WTC11 (cell line): Measurements from ENCODE around the gene MYO19.
"Not testable (repeated sequence)": the region's sequence is repeated elsewhere in the genome, so short reads cannot be mapped to it uniquely, and the experiment has no call there.

Source experiments
- ATF2 ChIP-seq: sonication (generic); formaldehyde crosslinking; IDR thresholded peaks from 2 replicates; pipeline ENCODE4 v1.8.1; 2022; ENCODE audit warnings: low read depth, missing genetic modification reagents, borderline replicate concordance
- CTCF ChIP-seq: fragments of 200-600 bp; IDR thresholded peaks from 2 replicates; pipeline ENCODE4 v1.8.0; 2022; ENCODE audit warnings: antibody characterized with exemption
- ETV6 ChIP-seq: sonication (generic); formaldehyde crosslinking; IDR thresholded peaks from 2 replicates; pipeline ENCODE4 v1.8.1; 2022; ENCODE audit warnings: mild to moderate bottlenecking, missing genetic modification reagents
- FOXP1 ChIP-seq: sonication (generic); formaldehyde crosslinking; IDR thresholded peaks from 2 replicates; pipeline ENCODE4 v1.8.0; 2022; ENCODE audit warnings: missing genetic modification reagents, mild to moderate bottlenecking, moderate library complexity, borderline replicate concordance
- IRF1 ChIP-seq: sonication (generic); formaldehyde crosslinking; IDR thresholded peaks from 2 replicates; pipeline ENCODE4 v1.8.0; 2023; ENCODE audit warnings: missing genetic modification reagents
- JUN ChIP-seq: sonication (generic); formaldehyde crosslinking; IDR thresholded peaks from 2 replicates; pipeline ENCODE4 v1.8.0; 2023; ENCODE audit warnings: mild to moderate bottlenecking, missing genetic modification reagents
- RELA ChIP-seq: sonication (generic); formaldehyde crosslinking; IDR thresholded peaks from 2 replicates; pipeline ENCODE4 v1.8.1; 2022; ENCODE audit warnings: missing genetic modification reagents, mild to moderate bottlenecking, borderline replicate concordance
- USF2 ChIP-seq: sonication (generic); formaldehyde crosslinking; IDR thresholded peaks from 2 replicates; pipeline ENCODE4 v1.8.1; 2023; ENCODE audit warnings: mild to moderate bottlenecking, missing genetic modification reagents, moderate library complexity
- ZNF317 ChIP-seq: sonication (generic); formaldehyde crosslinking; IDR thresholded peaks from 2 replicates; pipeline ENCODE4 v1.8.1; 2023; ENCODE audit warnings: low read depth, mild to moderate bottlenecking, moderate library complexity, missing genetic modification reagents, borderline replicate concordance
- ZNF396 ChIP-seq: fragments of 250-450 bp; sonication (Bioruptor Pico); IDR thresholded peaks from 2 replicates; pipeline ENCODE4 v1.8.0; 2021; ENCODE audit warnings: mild to moderate bottlenecking, moderate library complexity, borderline replicate concordance
- ZNF423 ChIP-seq: fragments of 250-450 bp; sonication (Bioruptor Pico); IDR thresholded peaks from 2 replicates; pipeline ENCODE4 v2.1.2; 2022; ENCODE audit warnings: mild to moderate bottlenecking, moderate library complexity
- ZNF532 ChIP-seq: fragments of 250-450 bp; sonication (Bioruptor Pico); IDR thresholded peaks from 2 replicates; pipeline ENCODE4 v1.9.0; 2021; ENCODE audit warnings: mild to moderate bottlenecking, borderline replicate concordance

GRCh38 chr17:36484021-36484420 is 50.6 kb downstream of the MYO19 start:
- not testable (repeated sequence) for TF ChIP-seq FOXP1 (CRISPR knock-in tag); CTCF; RELA (CRISPR knock-in tag); IRF1; ZNF423 (CRISPR knock-in tag); ATF2 (CRISPR knock-in tag); ETV6; ZNF317 (CRISPR knock-in tag); JUN (CRISPR knock-in tag); ZNF396 (CRISPR knock-in tag); USF2 (CRISPR knock-in tag); ZNF532
